Hepatocyte (in vitro differentiated cells): Measurements from ENCODE around the gene CERS1. TPM values are rescaled to one million over a fixed set of nuclear protein-coding genes. Genes with fewer than 3 reads are reported as not detected.

Experiments used
- DNase-seq: peaks from one replicate; pipeline ENCODE4 v3.0.0-alpha.2; 2016; ENCODE audit warnings: low spot score
- H2AFZ ChIP-seq: fragments of 200-600 bp; sonication (generic); 2 replicates; pipeline ENCODE4 v1.6.0; 2016; ENCODE audit warnings: antibody characterized with exemption, mild to moderate bottlenecking
- H3K27ac ChIP-seq: fragments of 200-600 bp; sonication (generic); 2 replicates; pipeline ENCODE4 v1.5.1; 2016; ENCODE audit warnings: mild to moderate bottlenecking
- H3K27me3 ChIP-seq: fragments of 200-600 bp; sonication (generic); 2 replicates; pipeline ENCODE4 v1.6.1; 2016
- H3K36me3 ChIP-seq: fragments of 200-600 bp; sonication (generic); replicated peaks from 2 replicates; pipeline ENCODE4 v1.5.1; 2016; ENCODE audit warnings: low read depth; ENCODE audit not compliant: insufficient read depth
- H3K4me1 ChIP-seq: fragments of 200-600 bp; sonication (generic); 2 replicates; pipeline ENCODE4 v1.5.1; 2016; ENCODE audit warnings: mild to moderate bottlenecking, moderate library complexity; ENCODE audit not compliant: insufficient read depth
- H3K4me2 ChIP-seq: fragments of 200-600 bp; sonication (generic); 2 replicates; pipeline ENCODE4 v1.6.0; 2016
- H3K4me3 ChIP-seq: fragments of 200-600 bp; sonication (generic); 2 replicates; pipeline ENCODE4 v1.5.1; 2016; ENCODE audit warnings: mild to moderate bottlenecking
- H3K79me2 ChIP-seq: fragments of 200-600 bp; sonication (generic); 2 replicates; pipeline ENCODE4 v1.6.0; 2017; ENCODE audit warnings: mild to moderate bottlenecking
- H3K9me2 ChIP-seq: fragments of 200-600 bp; sonication (generic); replicated peaks from 2 replicates; pipeline ENCODE4 v1.6.0; 2017; ENCODE audit warnings: mild to moderate bottlenecking; ENCODE audit not compliant: insufficient read depth
- H3K9me3 ChIP-seq: fragments of 200-600 bp; sonication (generic); 2 replicates; pipeline ENCODE4 v1.5.1; 2016; ENCODE audit warnings: low read depth, mild to moderate bottlenecking
- H4K20me1 ChIP-seq: fragments of 200-600 bp; sonication (generic); 2 replicates; pipeline ENCODE4 v1.6.0; 2016; ENCODE audit warnings: mild to moderate bottlenecking; ENCODE audit not compliant: insufficient read depth, poor library complexity, severe bottlenecking
- CTCF ChIP-seq: fragments of 200-600 bp; sonication (generic); IDR thresholded peaks from 2 replicates; pipeline ENCODE4 v1.5.1; 2016; ENCODE audit warnings: antibody characterized with exemption, mild to moderate bottlenecking; ENCODE audit not compliant: poor library complexity
- EZH2 ChIP-seq: fragments of 200-600 bp; sonication (generic); IDR thresholded peaks from 2 replicates; pipeline ENCODE4 v1.6.1; 2016; ENCODE audit warnings: antibody characterized with exemption, mild to moderate bottlenecking, borderline replicate concordance
- EZH2phosphoT487 ChIP-seq: fragments of 200-600 bp; sonication (generic); IDR thresholded peaks from one replicate; pipeline ENCODE4 v1.6.1; 2018; ENCODE audit warnings: antibody characterized with exemption, mild to moderate bottlenecking, low read depth, moderate library complexity; ENCODE audit not compliant: unreplicated experiment, severe bottlenecking
- WGBS: methylation state at CpG from one replicate; pipeline ENCODE4 v1.1.6; 2016; ENCODE audit warnings: low lambda C conversion rate; ENCODE audit errors: missing lambda C conversion rate; 5-methylcytosine and 5-hydroxymethylcytosine counted together
- polyA plus RNA-seq: library from polyadenylated mRNA; unstranded; fragments of >200 nt; fragmentation: Nextera tagmentation; extraction: Ambion mirVana; gene quantifications from 2 replicates; pipeline ENCODE4 v1.2.1, GENCODE V29; 2016
- total RNA-seq: library from RNA; depleted of rRNA; stranded (reverse); fragments of >200 nt; gene quantifications from 2 replicates; pipeline ENCODE4 v1.2.3, GENCODE V29; 2014

The CERS1 gene
- total and polyA plus RNA-seq, 2 experiments from 2014 or later, result 5.3 to 5.7 TPM

GRCh38 chr19:18840288-18841267 lies 55.4 kb downstream of the CERS1 start:
- 88% methylated on average over 26 of the region's 26 CpGs for WGBS
- DNase-seq, result no peak
- H3K36me3 ChIP-seq, result no peaks in the 10 kb centered on the region
- H2AFZ ChIP-seq, result no peak overlapping the region
- H3K4me1 ChIP-seq, result peaks cover 21% of the 10 kb centered on the region
- peaks cover 100% of the 10 kb centered on the region for H3K79me2 ChIP-seq
- H3K4me3 ChIP-seq, result no peak overlapping the region
- H3K9me3 ChIP-seq, result no peaks in the 10 kb centered on the region
- TF ChIP-seq CTCF (no peak), EZH2phosphoT487 (no peak)
- no peak overlapping the region for H3K27ac ChIP-seq
- peak overlapping the region; percentile 49 for H3K4me2 ChIP-seq
- no peaks in the 10 kb centered on the region for H3K27me3 ChIP-seq
- H3K9me2 ChIP-seq, result no peaks in the 10 kb centered on the region
- H4K20me1 ChIP-seq, result peaks cover 100% of the 10 kb centered on the region

GRCh38 chr19:18839465-18840287 lies 56.3 kb downstream of the CERS1 start:
- peaks cover 100% of the 10 kb centered on the region for H3K79me2 ChIP-seq
- H3K27me3 ChIP-seq, result no peaks in the 10 kb centered on the region
- no peaks in the 10 kb centered on the region for H3K9me3 ChIP-seq
- H2AFZ ChIP-seq, result no peak overlapping the region
- no peaks in the 10 kb centered on the region for H3K9me2 ChIP-seq
- no peak overlapping the region for H3K27ac ChIP-seq
- no peak for TF ChIP-seq CTCF
- no peak for TF ChIP-seq EZH2
- TF ChIP-seq EZH2phosphoT487, result no peak
- WGBS, result 73% methylated on average over 13 of the region's 15 CpGs
- peak overlapping the region; percentile 49 for H3K4me2 ChIP-seq
- peak; percentile 44 for DNase-seq
- H4K20me1 ChIP-seq, result peaks cover 100% of the 10 kb centered on the region
- H3K4me1 ChIP-seq, result peaks cover 26% of the 10 kb centered on the region
- no peak overlapping the region for H3K4me3 ChIP-seq
- no peaks in the 10 kb centered on the region for H3K36me3 ChIP-seq

- Histone ChIP-seq H3K4me3 (no peak overlapping the region), H3K4me1 (peaks cover 21% of the 10 kb centered on the region), H4K20me1 (peaks cover 73% of the 10 kb centered on the region), H3K27ac (peak overlapping the region; percentile 96), H3K79me2 (peaks cover 80% of the 10 kb centered on the region), H2AFZ (no peak overlapping the region), H3K27me3 (no peaks in the 10 kb centered on the region), H3K4me2 (peak overlapping the region; percentile 99), H3K36me3 (no peaks in the 10 kb centered on the region), H3K9me2 (no peaks in the 10 kb centered on the region), H3K9me3 (no peaks in the 10 kb centered on the region)
- WGBS, result 73% methylated on average over 4 of the region's 4 CpGs
- TF ChIP-seq CTCF, result no peak
- no peak for TF ChIP-seq EZH2phosphoT487
- TF ChIP-seq EZH2, result no peak
- DNase-seq, result no peak
These were observed 61.3 kb downstream of the CERS1 start for GRCh38 chr19:18834644-18834984.
